Measurements from ENCODE around the gene DYNLT3. TPM values are rescaled to one million over a fixed set of nuclear protein-coding genes. Genes with fewer than 3 reads are reported as not detected.

The DYNLT3 gene, protein sequence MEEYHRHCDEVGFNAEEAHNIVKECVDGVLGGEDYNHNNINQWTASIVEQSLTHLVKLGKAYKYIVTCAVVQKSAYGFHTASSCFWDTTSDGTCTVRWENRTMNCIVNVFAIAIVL
- 12.6 to 17.7 TPM (median 16.7 TPM) in 5 replicates for total RNA-seq (2022; extraction: Qiagen RNA extraction)

GRCh38 chrX:37846934-37847732 is at the start of gene DYNLT3:
DYNLT3 (minus strand) TSS chrX:37847571; CDS start chrX:37847510, 61 bp downstream.

Other genes starting within 250 kb of the DYNLT3 start
- gene XK, start 161.8 kb downstream of the DYNLT3 start, total RNA-seq (2022; extraction: Qiagen RNA extraction) = 0.28 to 0.44 TPM (median 0.40 TPM) in 5 replicates
- gene CYBB, start 67.5 kb downstream of the DYNLT3 start, total RNA-seq (2022; extraction: Qiagen RNA extraction) = 0.02 to 0.12 TPM (median 0.05 TPM) in 4 of 5 replicates, not detected in the other
- gene SYTL5, start 159.0 kb upstream of the DYNLT3 start, total RNA-seq (2022; extraction: Qiagen RNA extraction) = 0.21 to 0.34 TPM (median 0.30 TPM) in 5 replicates

All from A549 treated with Mapracorat at 1 μM for 4 hours (cell line).